Medulla oblongata (tissue), 1 donor: ENCODE results near the gene SBF2.

Experiments
- DNase-seq: peaks from one replicate; pipeline ENCODE4 v3.0.0-alpha.2; 2015; ENCODE audit errors: extremely low spot score

The SBF2 gene

DNA sequence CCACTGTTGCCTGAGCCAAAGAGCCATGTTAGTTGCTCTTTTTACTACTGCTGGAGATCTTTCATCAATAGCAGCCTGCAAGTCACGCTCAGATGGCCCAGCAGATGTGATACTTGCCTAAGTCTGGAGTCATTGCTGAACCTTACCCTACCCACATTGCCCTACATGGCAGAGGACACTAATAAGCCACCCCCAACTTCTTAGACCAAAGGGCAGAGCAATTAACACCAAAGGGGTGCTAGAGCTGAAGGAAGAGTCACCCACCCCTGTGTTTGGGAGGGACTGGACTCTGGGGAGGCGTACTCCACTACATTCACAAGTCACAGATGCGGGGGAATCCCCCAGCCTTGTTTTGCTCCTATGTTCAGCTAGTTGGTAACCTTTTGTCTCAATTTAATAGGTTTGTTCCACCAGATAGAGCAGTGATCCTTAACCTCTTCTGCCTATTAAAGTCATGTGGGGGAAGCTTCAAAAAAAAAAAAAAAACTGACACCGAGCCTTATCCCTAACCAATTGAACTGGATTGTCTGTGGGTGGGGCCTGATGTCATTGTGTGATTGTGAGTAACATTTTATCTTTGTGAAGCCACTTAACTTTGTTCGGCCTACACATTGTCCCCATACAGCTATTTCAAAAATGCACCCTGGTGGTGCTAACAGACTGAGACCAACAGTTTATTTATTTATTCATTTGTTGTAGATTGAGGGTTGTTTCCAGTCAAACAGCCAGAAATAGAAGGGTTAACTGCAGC lies 23.9 kb upstream of the SBF2 start:
- no peak for DNase-seq

DNA sequence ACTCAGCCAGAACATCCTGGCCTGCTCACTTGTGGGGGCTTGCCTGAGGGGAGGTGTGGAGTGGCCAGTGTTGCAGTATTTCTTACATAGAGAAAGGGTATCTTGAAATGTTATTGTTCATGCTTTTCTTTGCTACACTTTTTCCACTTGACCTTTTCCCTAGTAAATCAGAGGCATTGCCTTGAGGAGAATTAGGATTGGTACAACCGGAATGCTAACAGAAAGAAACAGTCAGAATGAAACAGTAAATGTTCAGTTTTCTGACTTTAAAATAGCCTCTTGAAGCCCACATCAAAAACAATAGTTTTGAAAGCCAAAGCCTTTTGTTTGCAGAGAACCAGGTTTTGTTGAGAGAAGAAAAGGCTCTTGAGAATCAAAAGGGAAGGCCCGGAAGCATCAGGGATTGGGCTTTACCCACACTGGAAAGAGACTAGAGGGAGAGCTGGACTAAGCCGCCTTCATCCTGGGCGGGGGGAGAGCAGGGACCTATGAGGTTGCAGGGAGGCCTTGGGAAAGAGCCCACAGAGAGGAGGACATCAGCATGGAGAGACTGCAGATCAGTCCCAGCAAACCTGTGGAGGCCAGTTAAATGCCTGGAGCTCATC lies 23.2 kb upstream of the SBF2 start:
- DNase-seq: no peak

DNA sequence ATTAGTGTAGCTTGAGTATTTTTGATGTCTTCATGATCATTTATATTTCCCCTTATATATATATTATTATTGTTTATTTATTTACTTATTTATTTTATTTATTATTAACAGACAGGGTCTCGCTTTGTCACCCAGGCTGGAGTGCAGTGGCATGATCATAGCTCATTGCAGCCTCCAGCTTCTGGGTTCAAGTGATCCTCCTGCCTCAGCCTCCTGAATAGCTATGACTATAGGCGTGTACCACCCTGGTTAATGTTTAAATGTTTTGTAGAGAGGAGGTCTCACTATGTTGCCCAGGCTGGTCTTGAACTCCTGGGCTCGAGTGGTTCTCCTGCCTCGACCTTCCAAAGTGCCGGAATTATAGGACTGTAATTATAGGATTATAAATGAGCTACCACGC lies 21.1 kb upstream of the SBF2 start:
- no peak for DNase-seq

DNA sequence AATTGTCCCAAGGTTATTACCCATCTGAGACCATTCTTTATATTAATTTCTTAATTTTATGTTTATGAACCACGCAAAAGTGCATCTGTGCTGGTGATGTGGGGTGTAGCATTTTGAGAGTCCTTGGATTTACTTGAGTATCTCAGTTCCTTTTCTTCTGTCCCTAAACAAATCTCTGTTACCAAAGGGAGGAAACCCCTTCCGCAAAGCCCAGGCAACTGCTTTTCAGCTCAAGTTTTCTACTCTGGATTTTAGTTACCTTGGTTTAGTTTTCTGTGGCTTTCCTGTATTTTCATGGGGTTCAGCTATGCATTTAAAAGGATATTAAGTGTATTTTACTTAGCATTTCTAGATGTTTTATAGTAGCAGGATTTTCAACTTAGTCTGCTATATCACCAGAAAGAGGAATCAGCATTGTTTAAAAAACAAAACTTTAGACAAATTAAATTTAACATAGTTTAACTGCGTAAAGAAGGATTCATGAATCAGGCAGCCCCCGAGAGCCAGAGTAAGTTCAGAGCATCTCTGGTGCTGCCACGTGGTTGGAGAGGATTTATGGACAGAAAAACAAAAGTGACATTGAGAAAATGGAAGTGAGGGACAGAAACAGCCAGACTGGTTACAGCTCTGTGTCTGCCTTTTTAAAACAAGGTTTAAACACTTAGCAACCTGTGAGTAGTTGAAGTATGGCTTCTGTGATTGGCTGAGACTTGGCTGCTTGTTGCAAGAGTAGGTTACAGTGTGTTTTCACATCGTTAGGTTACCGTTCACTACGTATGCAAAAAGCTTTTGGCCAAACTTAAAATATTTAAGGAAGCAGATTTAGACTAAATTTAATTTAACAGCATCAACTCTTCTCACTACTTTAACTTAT lies 20.4 kb upstream of the SBF2 start:
- DNase-seq: peak; percentile 74

DNA sequence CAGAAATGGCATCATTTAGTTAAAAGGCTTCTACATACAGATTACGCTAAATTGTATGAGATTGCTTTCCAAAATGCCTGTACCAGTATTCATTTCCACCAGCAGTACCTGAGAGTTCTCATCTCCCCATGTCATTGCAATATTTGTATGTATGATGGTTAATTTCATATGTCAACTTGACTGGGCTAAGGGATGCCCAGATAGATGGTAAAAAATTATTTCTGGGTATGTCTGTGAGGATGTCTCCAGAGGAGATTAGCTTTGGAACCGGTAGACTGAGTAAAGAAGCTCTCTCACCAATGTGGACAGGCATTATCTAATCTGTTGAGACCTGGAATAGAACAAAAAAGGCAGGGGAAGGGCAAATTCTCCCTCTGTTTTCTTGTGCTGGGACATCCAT lies 17.8 kb upstream of the SBF2 start:
- no peak for DNase-seq

DNA sequence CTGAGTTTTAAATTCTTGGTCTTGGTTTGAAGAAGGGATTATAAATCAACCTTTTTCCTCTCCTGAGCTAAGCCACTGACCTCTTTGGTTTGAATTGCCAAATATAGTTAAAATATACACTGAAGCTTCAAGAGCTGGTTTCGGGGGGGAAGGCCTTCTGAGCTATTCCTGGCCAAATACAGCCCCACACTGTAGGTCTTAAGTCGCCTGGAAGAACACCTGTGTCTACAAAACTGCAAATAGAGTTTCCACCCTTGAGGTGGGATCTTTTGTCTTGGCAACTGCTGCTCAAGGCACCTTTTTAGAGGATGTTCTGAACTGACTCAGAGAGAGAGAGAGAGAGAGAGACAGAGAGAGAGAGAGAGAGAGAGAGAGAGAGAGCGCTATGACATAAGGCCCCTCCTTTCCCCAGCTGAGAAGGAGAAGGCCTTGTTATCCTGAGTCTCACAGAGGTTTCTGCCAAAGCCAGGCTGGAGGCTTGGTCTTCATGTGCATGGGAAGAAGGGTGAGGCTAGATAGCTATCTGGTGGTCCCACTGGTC lies 16.4 kb upstream of the SBF2 start:
- DNase-seq: no peak

DNA sequence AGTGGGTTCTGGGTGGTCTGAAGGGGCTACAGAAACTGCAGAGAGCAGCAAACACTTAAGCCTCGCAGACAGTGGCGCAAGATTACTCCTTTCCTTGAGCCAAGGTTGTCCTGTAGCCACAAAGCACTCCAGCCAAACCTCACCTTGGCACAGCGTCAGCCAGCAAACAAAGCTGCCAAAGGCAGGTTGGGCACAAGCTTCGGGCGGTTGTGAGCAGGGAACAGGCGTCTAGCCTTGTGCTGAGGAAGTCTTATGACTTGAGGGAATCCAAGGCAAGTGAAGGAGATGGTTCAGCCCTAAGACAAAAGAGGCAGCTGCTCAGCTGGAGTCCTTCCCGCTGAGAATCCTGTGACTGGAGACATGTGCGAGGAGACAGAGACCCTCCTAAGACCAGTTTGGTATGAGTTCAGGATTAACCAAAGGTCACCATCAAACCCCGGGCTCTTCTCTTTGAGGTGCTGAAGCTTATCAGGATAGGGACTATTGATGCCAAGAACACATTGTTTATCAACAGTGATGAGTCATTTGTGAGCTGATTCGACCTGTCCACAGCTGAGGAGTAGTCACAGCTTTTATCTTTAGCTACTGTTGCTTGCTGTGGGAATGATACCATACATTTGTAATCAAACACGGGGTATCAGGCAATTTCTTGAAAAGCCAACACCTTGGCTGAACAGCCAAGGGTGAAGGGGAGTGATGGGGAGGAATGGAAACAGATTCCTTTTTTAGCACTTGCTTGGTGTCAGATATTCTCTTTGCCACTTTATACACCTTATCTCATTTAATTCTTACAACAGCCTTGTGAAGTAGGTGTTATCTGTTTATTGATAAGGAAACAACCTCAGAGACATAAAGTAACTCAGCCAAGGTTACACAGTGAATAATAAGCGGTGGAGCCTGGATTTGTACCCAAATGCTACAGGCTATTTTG lies 15.4 kb upstream of the SBF2 start:
- DNase-seq: peak; percentile 81

DNA sequence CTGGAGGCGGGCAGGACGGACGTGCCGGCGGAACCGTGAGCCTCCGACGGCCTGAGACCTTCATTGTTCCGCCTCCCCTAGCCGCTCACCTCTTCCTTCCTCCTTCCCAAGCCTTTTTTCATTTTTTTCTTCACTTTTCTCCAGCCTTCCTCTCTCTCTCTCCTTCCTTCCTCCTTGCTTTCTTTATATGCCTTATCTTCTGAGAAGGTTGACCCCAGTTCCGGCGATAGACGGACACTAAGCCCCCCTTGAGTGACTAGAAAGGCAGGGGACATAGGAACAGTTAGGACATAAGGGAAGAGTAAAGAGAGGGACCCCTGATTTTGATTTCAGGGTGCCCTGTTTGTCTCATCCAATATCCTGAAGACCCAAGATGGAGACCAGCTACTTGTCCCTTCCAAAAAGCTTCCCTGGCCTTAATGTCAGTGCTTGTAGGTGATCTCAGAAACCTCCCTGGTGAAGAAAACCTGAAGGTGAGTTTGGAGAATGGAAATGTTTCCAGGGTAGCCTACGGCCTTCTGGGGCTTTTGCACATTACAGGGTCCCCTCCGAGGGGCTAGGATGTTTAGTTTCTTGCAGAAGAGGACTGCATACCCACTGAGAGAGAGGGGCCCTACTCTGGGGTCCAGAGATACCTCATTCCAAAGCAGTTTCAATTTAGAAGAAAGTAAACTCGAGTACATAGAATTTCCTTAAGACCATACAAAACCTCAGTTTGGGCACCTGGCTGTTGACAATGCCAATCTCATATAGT lies 14.4 kb upstream of the SBF2 start:
- DNase-seq: no peak

DNA sequence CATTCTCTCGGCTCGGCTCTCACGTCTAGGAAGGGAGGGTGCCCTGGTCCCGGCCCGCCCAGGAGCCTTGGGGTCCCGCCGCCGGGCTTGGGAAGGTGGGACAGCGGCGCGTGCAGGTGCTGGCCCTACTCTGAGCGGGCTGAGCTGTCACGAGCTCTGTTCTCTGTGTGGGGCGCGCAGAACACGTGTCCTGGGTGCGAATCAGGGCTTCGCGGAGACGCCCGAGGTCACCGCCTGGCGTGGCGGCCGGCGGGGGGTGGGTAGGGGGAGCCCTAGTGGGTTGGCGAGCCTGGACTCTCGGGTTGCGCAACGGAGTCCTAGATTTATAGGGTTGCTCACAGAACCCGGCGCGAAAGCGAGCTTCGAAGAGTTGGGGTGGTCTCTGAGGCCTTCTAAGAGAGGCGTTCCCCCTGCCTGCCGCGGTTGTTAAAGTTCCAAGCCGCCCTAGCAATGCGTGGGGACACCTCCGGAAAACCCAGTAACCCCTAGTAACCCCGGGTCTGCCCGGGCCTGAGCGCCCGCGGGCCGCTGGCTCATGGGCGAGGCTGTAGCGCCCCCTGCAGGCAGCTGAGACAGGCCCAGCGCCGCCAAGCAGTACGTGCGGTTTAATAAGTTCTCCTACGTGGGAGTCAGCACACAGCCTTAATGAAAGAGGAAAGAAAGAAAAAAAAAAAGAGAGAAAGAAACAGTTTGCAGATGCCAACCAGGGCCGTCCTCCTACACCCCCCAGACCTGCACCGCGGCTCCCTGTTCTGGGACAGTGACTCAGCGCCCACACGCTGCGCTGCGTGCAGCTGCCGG lies 13.6 kb upstream of the SBF2 start:
- DNase-seq: peak; percentile 86

DNA sequence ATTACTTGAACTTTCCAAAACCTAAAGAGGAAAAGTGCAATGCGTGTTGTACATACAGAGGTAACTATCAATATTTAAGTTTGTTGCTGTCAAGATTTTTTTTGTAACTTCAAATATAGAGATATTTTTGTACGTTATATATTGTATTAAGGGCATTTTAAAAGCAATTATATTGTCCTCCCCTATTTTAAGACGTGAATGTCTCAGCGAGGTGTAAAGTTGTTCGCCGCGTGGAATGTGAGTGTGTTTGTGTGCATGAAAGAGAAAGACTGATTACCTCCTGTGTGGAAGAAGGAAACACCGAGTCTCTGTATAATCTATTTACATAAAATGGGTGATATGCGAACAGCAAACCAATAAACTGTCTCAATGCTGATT lies 13.0 kb upstream of the SBF2 start:
- no peak for DNase-seq

DNA sequence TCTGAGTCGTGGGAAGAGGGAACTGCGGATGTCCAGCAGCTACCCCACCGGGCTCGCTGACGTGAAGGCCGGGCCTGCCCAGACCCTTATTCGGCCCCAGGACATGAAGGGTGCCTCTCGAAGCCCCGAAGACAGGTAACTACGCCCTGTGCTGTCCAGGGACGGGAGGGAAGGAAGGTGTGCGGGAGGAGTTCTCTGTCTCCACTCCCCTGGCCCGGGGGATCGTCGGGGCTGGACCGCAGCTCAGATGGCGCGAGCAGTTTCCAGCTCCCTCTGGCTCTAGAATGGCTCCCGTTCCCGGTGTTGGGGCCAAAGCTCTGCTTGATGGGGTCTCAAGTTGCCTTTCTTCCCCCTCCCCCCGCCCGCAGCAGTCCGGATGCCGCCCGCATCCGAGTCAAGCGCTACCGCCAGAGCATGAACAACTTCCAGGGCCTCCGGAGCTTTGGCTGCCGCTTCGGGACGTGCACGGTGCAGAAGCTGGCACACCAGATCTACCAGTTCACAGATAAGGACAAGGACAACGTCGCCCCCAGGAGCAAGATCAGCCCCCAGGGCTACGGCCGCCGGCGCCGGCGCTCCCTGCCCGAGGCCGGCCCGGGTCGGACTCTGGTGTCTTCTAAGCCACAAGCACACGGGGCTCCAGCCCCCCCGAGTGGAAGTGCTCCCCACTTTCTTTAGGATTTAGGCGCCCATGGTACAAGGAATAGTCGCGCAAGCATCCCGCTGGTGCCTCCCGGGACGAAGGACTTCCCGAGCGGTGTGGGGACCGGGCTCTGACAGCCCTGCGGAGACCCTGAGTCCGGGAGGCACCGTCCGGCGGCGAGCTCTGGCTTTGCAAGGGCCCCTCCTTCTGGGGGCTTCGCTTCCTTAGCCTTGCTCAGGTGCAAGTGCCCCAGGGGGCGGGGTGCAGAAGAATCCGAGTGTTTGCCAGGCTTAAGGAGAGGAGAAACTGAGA lies 12.2 kb upstream of the SBF2 start:
- no peak for DNase-seq

DNA sequence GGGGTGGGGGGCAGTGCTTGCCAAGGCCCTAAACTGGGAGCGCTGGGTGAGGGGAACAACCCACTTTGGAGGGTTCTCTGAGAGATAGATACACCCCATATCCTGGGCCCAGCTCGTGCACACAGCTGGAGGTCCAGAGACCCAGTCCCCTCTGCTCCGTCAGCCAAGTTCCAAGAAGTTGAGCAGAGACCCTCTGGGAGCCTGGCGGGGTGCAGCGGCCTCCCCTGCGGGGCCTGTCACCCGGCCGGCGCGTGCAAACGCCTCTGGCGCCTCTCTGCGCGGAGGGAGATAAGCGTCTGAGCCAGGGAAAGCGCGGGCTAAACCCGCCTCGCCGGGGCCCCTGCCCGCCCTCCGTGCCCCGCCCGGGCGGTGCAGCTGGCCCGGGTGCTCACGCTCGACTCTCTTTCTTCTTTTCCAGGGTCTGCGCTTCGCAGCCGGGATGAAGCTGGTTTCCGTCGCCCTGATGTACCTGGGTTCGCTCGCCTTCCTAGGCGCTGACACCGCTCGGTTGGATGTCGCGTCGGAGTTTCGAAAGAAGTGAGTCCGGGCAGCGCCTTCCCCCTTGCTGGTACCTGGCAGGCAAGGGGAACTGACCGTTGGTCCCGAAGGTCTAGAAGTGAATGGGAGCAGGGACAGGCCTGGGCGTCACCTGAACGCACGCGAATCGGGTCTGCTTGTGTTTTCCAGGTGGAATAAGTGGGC lies 11.4 kb upstream of the SBF2 start:
- peak; percentile 21 for DNase-seq

DNA sequence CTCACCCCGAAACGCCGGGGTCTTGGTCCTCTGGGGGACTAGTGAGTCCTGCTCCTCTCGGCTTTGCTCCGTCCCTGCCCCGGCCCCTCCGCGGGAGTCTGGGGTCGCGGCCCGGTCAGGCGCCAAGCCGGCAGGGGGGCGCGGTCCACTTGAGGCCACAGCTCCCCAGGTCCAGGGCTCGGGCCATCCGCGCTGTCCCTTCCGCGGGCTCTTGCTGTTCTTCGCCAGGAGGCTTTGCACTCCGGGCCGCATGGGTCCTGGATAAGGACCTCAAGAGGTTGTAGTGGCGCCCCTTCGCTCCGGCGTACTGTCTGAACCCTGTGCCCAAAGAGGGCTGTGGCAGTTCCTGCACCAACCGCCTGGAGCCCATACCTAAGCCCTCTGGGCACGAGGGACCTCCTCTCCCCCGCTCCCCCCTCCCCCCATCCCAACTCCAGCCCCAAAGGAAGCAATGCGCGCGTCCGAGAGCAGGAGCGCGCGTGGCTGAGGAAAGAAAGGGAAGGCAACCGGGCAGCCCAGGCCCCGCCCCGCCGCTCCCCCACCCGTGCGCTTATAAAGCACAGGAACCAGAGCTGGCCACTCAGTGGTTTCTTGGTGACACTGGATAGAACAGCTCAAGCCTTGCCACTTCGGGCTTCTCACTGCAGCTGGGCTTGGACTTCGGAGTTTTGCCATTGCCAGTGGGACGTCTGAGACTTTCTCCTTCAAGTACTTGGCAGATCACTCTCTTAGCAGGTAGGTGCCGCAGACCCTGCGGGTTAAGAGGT lies 10.7 kb upstream of the SBF2 start, which contains the start of gene ADM:
Gene ADM (plus strand): TSS at position 579 of the 767 bp plus-strand sequence. CDS start 628 bp downstream, outside the sequence.
- DNase-seq: peak; percentile 91

DNA sequence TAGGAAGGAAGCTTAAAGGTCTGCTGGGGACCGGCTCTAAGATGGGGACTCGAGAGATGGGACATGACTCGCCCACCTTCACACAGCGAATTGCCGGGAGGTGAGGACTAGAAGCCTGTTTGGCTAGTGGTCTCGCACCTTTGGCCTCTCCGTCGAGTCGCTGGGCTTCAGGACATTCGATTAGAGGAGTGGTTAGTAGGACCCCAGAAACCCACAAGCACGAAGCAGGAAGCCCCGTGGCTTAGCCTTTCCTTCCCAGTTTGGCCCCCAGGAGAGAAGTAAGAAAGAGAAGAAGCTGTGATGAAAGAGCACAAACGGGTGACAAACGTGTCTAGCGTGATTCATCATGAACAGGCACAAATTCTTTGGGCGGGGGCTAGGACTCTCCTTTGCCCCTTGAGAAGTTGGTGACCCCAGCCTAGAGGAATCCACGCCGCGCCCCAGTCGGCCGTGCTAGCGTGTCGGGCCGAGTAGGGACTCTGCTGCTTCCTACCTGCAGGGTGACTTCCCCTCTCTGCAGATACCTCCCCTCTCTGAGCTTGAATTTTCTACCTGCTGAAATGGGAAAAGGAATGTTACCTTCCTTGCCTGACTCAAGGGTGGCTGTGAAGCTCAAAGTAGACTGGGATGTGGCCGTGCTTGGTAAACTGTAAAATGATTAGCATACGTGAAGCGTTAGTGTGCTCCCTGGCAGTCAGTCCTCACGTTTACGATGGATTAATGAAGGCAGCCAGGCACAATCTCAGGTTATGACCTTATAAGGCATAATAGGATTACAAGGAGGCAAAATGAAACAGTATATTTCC lies 9.7 kb upstream of the SBF2 start:
- DNase-seq: peak; percentile 58

DNA sequence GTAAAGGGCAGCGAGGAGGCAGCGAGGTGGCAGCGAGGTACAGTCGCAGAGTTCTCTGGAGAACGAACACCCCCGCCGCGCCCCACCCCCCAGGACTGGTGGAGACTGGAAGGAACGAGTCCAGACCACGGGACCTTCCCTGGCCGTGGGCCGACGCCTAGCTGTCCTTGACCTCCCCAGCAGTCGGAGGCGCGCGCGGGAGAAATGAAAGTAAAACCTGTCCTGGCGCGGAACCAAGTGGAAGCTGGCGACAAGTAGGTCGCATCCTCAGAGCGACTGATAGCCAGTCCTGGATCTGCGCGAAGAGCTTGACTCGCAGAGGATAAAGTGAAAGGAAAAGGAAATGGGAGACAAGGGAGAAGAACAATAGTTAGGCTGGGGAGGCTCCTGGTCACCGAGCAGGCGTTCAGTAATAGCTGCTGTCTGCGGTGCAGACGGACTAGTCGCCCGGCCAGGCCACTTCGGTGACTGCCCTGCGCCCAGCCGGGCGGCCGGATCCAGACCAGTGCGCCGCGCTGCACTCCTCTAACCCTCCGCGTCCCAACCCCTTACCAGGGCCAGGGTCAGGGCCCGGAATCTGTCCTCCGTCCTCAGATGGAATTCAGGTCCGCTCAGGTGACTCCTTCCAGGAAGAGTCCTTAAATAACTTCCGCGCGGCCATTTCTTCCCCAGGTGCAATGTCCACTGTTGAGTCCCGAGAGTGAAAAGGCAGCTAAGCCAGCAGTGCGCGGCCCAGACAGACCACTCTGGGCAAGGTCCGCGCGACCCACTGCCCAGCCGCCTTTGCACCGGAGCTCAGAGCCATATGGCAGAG lies 8.9 kb upstream of the SBF2 start:
- peak; percentile 86 for DNase-seq
